Stimulated activated CD4-positive, alpha-beta T cell treated with anti-CD3 and anti-CD28 coated beads, Interleukin-12 subunit alpha, Interleukin-12 subunit beta, amount 100 ng/mL, for 4 hours (primary cell): ENCODE data around the gene TMED5.
"Not testable (repeated sequence)": the region's sequence is repeated elsewhere in the genome, so short reads cannot be mapped to it uniquely, and the experiment has no call there.

ENCODE experiments used
- DNase-seq: peaks from one replicate; pipeline ENCODE4 v3.0.0-alpha.2; 2020

Gene TMED5

GRCh38 chr1:93171549-93172034 is 8.6 kb downstream of the TMED5 start:
- no peak for DNase-seq

GRCh38 chr1:93170141-93170678 is 10.0 kb downstream of the TMED5 start:
- not testable (repeated sequence) for DNase-seq

GRCh38 chr1:93167006-93167405 is 13.2 kb downstream of the TMED5 start:
- DNase-seq, result no peak

- not testable (repeated sequence) for DNase-seq
Observed at GRCh38 chr1:93165895-93166294, 14.3 kb downstream of the TMED5 start.

GRCh38 chr1:93164816-93165215 is 15.4 kb downstream of the TMED5 start:
- no peak for DNase-seq

GRCh38 chr1:93163314-93163713 is 16.9 kb downstream of the TMED5 start:
- not testable (repeated sequence) for DNase-seq

GRCh38 chr1:93159337-93159736 is 20.9 kb downstream of the TMED5 start:
- DNase-seq, result no peak

- no peak for DNase-seq
Observed at GRCh38 chr1:93155335-93155734, 24.9 kb downstream of the TMED5 start.

GRCh38 chr1:93154898-93155297 is 25.3 kb downstream of the TMED5 start:
- DNase-seq, result no peak

GRCh38 chr1:93152835-93153234 is 27.4 kb downstream of the TMED5 start:
- DNase-seq, result no peak

GRCh38 chr1:93151474-93151873 is 28.7 kb downstream of the TMED5 start:
- no peak for DNase-seq

- no peak for DNase-seq
Observed at GRCh38 chr1:93150729-93151128, 29.5 kb downstream of the TMED5 start.

- DNase-seq, result no peak
Observed at GRCh38 chr1:93148001-93148400, 32.2 kb downstream of the TMED5 start.

- no peak for DNase-seq
Observed at GRCh38 chr1:93143769-93144168, 36.4 kb downstream of the TMED5 start.

- no peak for DNase-seq
Observed at GRCh38 chr1:93143136-93143535, 37.1 kb downstream of the TMED5 start.

GRCh38 chr1:93142161-93142560 is 38.1 kb downstream of the TMED5 start:
- DNase-seq, result no peak

GRCh38 chr1:93140106-93140505 is 40.1 kb downstream of the TMED5 start:
- no peak for DNase-seq

GRCh38 chr1:93137604-93138292 is 42.5 kb downstream of the TMED5 start:
- DNase-seq, result no peak

- no peak for DNase-seq
Observed at GRCh38 chr1:93136445-93136844, 43.8 kb downstream of the TMED5 start.

GRCh38 chr1:93132638-93133037 is 47.6 kb downstream of the TMED5 start:
- DNase-seq, result no peak

- no peak for DNase-seq
Observed at GRCh38 chr1:93129507-93130099, 50.6 kb downstream of the TMED5 start.

- no peak for DNase-seq
Observed at GRCh38 chr1:93124556-93125355, 55.5 kb downstream of the TMED5 start.

GRCh38 chr1:93123201-93123783 is 56.9 kb downstream of the TMED5 start:
- no peak for DNase-seq
